GM12875 (cell line): Measurements from ENCODE around the gene PTGDS.
"Not testable (repeated sequence)": the region's sequence is repeated elsewhere in the genome, so short reads cannot be mapped to it uniquely, and the experiment has no call there.

Experiments
- H3K4me3 ChIP-seq: one replicate; pipeline ENCODE4 v1.5.1; 2011; ENCODE audit warnings: low read depth, low read length, control low read depth
- CTCF ChIP-seq: IDR thresholded peaks from 2 replicates; pipeline ENCODE4 v1.5.1; 2011; ENCODE audit warnings: low read depth, mild to moderate bottlenecking, control low read depth, inconsistent platforms, low read length, moderate library complexity, borderline replicate concordance; ENCODE audit not compliant: insufficient read depth

PTGDS gene

GRCh38 chr9:137001857-137002645 lies 24.7 kb downstream of the PTGDS start:
- H3K4me3 ChIP-seq, result no peak overlapping the region
- no peak for TF ChIP-seq CTCF

GRCh38 chr9:137002646-137003041 lies 25.3 kb downstream of the PTGDS start:
- no peak for TF ChIP-seq CTCF
- no peak overlapping the region for H3K4me3 ChIP-seq

- H3K4me3 ChIP-seq, result not testable (repeated sequence)
- TF ChIP-seq CTCF, result 0 out of 2 replicates have a peak, but pooled peaks have one; percentile 24
These were observed 27.0 kb downstream of the PTGDS start for GRCh38 chr9:137004285-137004684.

DNA sequence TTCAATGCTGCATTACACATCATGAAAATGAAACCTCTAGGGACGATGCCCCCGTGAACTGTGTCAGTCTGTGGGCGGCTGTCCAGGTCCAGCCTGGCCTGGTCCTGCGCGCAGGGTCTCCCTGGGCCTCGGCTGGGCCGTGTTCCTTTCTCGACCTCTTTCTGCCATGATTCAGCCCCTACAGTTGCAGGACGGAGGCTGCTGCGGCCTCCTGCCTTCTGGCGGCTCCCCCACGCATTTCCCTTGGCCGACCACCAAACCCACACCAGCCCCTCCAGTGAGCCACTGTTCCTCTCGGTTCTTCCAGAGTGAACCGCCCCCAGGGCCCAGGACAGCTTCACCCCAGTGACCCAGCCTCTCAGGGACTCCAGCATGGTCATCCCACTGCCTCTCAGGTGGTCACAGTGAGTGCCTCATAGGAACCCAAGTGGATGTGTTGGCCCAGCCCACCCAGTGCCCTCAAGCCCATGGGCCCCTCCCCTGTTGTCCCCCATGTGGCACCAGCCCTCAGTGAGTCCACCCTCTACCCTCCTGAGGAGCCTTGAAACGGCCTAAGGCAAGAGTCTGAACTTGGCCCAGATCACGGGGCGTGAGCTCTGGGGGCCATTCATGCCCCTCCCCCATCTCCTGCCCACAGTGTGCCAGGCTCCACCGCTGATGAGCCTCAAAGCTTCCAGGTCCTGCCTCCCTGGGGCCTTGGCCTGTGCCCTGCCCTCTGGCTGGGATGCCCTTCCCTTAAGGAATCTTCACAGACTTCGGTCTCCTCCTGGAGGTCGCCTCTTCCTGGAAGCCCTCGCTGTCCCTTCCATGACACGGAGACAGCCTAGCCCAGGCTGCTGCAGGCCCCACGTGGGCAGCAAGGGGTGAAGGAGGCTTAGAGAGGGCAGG lies 29.1 kb downstream of the PTGDS start:
- TF ChIP-seq CTCF, result no peak
- no peak overlapping the region for H3K4me3 ChIP-seq

- no peak overlapping the region for H3K4me3 ChIP-seq
- no peak for TF ChIP-seq CTCF
These were observed 30.0 kb downstream of the PTGDS start for GRCh38 chr9:137007108-137007815.

GRCh38 chr9:137007816-137008270 lies 30.5 kb downstream of the PTGDS start:
- TF ChIP-seq CTCF, result no peak
- H3K4me3 ChIP-seq, result no peak overlapping the region
